KMS-11 (cell line): ENCODE measurements around the gene CD86.

Experiments used
- H2AFZ ChIP-seq: fragments of 200-600 bp; sonication (generic); 2 replicates; pipeline ENCODE4 v1.6.1; 2016; ENCODE audit warnings: antibody characterized with exemption, mixed run types, low read depth
- H3K27ac ChIP-seq: fragments of 200-600 bp; sonication (generic); 2 replicates; pipeline ENCODE4 v1.6.1; 2016; ENCODE audit warnings: mild to moderate bottlenecking, mixed run types
- H3K27me3 ChIP-seq: fragments of 200-600 bp; sonication (generic); 2 replicates; pipeline ENCODE4 v1.6.1; 2017; ENCODE audit warnings: mild to moderate bottlenecking, low read depth, mixed run types, moderate library complexity; ENCODE audit not compliant: insufficient read depth
- H3K36me3 ChIP-seq: fragments of 200-600 bp; sonication (generic); 2 replicates; pipeline ENCODE4 v1.6.1; 2017; ENCODE audit warnings: mild to moderate bottlenecking, mixed run types; ENCODE audit not compliant: insufficient read depth
- H3K4me1 ChIP-seq: fragments of 200-600 bp; sonication (generic); 2 replicates; pipeline ENCODE4 v1.6.1; 2016; ENCODE audit warnings: mild to moderate bottlenecking, low read depth, mixed run types; ENCODE audit not compliant: poor library complexity, severe bottlenecking
- H3K4me2 ChIP-seq: fragments of 200-600 bp; sonication (generic); 2 replicates; pipeline ENCODE4 v1.7.0; 2016; ENCODE audit warnings: mild to moderate bottlenecking, mixed run types
- H3K4me3 ChIP-seq: fragments of 200-600 bp; sonication (generic); IDR thresholded peaks from 2 replicates; pipeline ENCODE4 v1.6.1; 2017; ENCODE audit warnings: low read depth, low read length, mixed read lengths; ENCODE audit not compliant: insufficient read depth
- H3K79me2 ChIP-seq: fragments of 200-600 bp; sonication (generic); 2 replicates; pipeline ENCODE4 v1.6.1; 2016; ENCODE audit warnings: low read depth, mixed run types; ENCODE audit not compliant: insufficient read depth
- H3K9ac ChIP-seq: fragments of 200-600 bp; sonication (generic); 2 replicates; pipeline ENCODE4 v1.6.1; 2016; ENCODE audit warnings: mild to moderate bottlenecking, mixed run types
- H4K20me1 ChIP-seq: fragments of 200-600 bp; sonication (generic); 2 replicates; pipeline ENCODE4 v1.6.1; 2016; ENCODE audit warnings: mild to moderate bottlenecking, mixed run types; ENCODE audit not compliant: insufficient read depth
- TF ChIP-seq, protein P1 (sequence below): fragments of 200-600 bp; sonication (generic); conservative IDR thresholded peaks from 2 replicates; pipeline ENCODE4 v1.6.1; 2017; ENCODE audit warnings: low read depth, mild to moderate bottlenecking, antibody characterized with exemption, low read length, moderate library complexity, mixed read lengths

CD86 gene

DNA sequence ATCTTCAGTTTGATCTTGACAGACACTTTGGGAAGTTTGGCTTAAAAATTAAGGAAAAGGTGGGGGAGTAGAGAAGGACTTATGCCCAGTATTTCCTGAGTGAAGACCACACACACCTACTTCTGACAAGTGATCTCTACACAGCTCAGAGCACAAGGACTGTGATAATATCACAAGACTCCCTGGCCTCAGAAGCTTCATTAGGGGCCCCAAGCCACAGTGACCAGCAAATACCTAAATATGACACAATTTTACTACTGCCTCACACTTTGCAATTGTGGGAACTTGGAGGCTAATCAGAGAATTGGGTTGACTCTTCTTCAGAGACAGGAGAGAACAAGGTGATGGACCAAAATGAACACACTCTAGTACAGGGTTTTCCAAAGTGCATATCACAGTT lies 35.7 kb upstream of the CD86 start:
- H3K27ac ChIP-seq = no peak overlapping the region
- peaks cover 9% of the 10 kb centered on the region for H3K4me1 ChIP-seq
- no peaks in the 10 kb centered on the region for H3K36me3 ChIP-seq
- H3K27me3 ChIP-seq = no peaks in the 10 kb centered on the region
- TF ChIP-seq, protein P1, sequence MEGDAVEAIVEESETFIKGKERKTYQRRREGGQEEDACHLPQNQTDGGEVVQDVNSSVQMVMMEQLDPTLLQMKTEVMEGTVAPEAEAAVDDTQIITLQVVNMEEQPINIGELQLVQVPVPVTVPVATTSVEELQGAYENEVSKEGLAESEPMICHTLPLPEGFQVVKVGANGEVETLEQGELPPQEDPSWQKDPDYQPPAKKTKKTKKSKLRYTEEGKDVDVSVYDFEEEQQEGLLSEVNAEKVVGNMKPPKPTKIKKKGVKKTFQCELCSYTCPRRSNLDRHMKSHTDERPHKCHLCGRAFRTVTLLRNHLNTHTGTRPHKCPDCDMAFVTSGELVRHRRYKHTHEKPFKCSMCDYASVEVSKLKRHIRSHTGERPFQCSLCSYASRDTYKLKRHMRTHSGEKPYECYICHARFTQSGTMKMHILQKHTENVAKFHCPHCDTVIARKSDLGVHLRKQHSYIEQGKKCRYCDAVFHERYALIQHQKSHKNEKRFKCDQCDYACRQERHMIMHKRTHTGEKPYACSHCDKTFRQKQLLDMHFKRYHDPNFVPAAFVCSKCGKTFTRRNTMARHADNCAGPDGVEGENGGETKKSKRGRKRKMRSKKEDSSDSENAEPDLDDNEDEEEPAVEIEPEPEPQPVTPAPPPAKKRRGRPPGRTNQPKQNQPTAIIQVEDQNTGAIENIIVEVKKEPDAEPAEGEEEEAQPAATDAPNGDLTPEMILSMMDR = no peak
- no peaks in the 10 kb centered on the region for H3K79me2 ChIP-seq
- H3K4me3 ChIP-seq = no peak overlapping the region
- no peaks in the 10 kb centered on the region for H4K20me1 ChIP-seq
- no peak overlapping the region for H3K9ac ChIP-seq
- H3K4me2 ChIP-seq = no peak overlapping the region
- no peak overlapping the region for H2AFZ ChIP-seq

GRCh38 chr3:122021037-122021436 lies 34.1 kb upstream of the CD86 start:
- H4K20me1 ChIP-seq = no peaks in the 10 kb centered on the region
- no peak overlapping the region for H3K9ac ChIP-seq
- no peak overlapping the region for H3K4me3 ChIP-seq
- H3K4me1 ChIP-seq = peaks cover 25% of the 10 kb centered on the region
- H3K27ac ChIP-seq = no peak overlapping the region
- no peak overlapping the region for H2AFZ ChIP-seq
- no peaks in the 10 kb centered on the region for H3K36me3 ChIP-seq
- TF ChIP-seq, protein P1 = no peak
- no peaks in the 10 kb centered on the region for H3K79me2 ChIP-seq
- no peaks in the 10 kb centered on the region for H3K27me3 ChIP-seq
- H3K4me2 ChIP-seq = no peak overlapping the region

DNA sequence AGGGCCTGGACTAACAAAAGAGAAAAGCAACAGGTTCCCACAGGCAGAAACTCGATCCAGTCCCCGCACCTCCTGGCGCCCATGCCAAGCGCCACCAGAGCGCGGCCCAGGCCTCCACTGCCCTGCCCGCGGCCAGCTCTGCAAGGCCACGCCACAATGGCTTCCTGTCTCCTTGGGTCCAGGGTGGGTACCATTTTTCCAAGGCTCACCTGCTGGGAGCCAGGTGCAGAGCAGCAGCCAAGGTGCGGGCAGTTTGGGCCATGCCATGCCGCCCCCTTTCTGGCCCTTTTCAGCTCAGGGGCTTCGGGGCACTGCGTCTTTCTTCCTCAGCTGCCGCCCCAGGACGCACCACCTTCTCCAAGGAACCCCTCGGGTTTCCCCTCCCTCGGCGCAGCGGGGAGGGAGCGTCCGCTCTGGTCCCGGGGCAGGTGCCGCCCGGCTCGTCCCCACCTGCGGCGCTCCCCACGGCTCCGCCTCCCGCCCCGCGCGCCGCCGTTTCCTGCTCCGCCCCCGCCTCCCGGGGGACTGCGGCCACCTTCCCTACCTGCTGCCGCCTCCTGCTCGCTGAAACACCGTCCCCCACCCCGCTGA lies 33.3 kb upstream of the CD86 start, which contains the start of gene ILDR1:
ILDR1 (minus strand) TSS at position 437 of the 591 bp plus-strand sequence; CDS start at position 267, 170 bp downstream.
- peaks cover 30% of the 10 kb centered on the region for H3K4me1 ChIP-seq
- no peaks in the 10 kb centered on the region for H4K20me1 ChIP-seq
- no peak within 1 kb of the TSS for H3K9ac ChIP-seq
- H3K4me2 ChIP-seq = peak within 1 kb of the TSS; percentile 19; the same call in 1 of the 2 replicates
- H2AFZ ChIP-seq = peak within 1 kb of the TSS; percentile 50
- no peaks in the 10 kb centered on the region for H3K36me3 ChIP-seq
- no peaks in the 10 kb centered on the region for H3K27me3 ChIP-seq
- no peaks in the 10 kb centered on the region for H3K79me2 ChIP-seq
- H3K4me3 ChIP-seq = no peak within 1 kb of the TSS
- H3K27ac ChIP-seq = no peak within 1 kb of the TSS
- TF ChIP-seq, protein P1 = no peak

DNA sequence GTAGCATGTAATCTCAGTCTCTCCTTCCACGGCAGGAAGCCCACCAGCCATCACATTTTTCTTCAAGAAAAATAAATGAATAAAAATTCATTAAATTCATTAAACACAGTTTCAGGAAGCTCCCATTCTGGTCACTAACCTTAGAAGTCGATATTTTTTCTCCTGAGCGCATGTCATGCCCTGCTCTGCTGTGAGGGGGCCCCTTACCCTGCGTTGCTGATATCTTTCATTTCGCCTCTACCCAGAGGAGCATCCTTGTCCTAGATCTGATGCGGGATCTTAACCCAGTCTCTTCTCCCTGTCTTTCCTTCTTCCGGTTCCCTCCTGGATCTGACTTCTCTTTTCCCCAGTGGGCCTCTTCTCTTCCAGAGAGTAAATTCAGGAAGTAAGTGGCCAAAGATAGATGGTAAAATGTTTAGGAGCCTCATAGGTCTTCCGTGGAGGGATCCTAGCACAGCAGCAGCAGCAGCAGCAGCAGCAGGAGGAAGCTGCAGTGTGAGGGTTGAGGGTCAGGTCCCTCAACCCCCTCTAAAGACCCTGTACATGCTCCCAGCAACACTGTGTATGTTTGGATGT lies 31.7 kb upstream of the CD86 start:
- no peak overlapping the region for H3K4me3 ChIP-seq
- H4K20me1 ChIP-seq = no peaks in the 10 kb centered on the region
- no peaks in the 10 kb centered on the region for H3K27me3 ChIP-seq
- H3K4me1 ChIP-seq = peaks cover 30% of the 10 kb centered on the region
- TF ChIP-seq, protein P1 = no peak
- no peak overlapping the region for H2AFZ ChIP-seq
- no peak overlapping the region for H3K27ac ChIP-seq
- no peak overlapping the region for H3K9ac ChIP-seq
- H3K79me2 ChIP-seq = no peaks in the 10 kb centered on the region
- H3K36me3 ChIP-seq = no peaks in the 10 kb centered on the region
- no peak overlapping the region for H3K4me2 ChIP-seq
